GM19395 (cell line): ENCODE results near the gene PC.

Source experiments
- ATAC-seq: cut with Tn5 transposase; IDR thresholded peaks from one replicate; pipeline ENCODE4 v1.9.1; 2021; ENCODE audit warnings: mild to moderate bottlenecking, moderate library complexity; ENCODE audit not compliant: unreplicated experiment

PC gene

DNA sequence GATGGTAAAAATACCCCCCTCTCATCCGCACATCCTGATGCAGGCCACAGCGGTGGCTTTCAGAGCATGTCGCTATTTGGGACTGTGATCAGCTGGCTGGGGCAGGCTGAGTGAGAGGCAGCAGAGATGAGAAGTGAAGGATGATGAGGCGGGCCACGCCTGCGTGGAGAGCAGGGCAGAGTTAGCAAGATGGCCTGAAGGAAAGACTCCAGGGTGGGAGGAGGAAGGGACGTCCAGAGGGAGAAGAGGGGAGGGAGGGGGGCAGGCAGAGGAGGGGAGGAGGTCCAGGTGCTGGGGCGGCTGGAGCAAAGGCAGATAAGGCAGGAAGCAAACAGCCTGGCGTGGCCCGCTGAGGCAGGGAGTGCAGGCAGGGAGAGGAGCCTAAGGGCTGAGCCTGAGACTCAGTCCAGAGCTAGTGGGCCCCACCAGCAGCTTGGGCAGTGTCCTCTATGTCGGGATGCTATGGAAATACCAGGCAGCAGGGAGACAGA is 72.2 kb downstream of the PC start:
- ATAC-seq: no peak

DNA sequence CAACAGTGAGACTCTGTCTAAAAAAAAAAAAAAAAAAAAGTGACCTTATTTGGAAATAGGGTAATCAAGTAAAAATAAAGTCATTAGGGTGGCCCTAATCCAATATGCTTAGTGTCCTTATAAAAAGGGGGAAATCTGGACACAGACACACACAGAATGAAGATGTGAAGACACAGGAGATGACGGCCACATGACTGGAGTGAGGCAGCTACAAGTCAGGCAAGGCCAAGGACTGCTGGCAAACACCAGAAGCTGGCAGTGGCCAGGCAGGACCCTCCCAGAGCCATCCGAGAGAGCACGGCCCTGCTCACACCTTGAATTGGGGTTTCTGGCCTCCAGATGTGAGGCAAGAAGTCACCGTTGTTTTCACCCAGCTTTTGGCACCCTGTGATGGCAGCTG is 72.7 kb downstream of the PC start:
- ATAC-seq: no peak

DNA sequence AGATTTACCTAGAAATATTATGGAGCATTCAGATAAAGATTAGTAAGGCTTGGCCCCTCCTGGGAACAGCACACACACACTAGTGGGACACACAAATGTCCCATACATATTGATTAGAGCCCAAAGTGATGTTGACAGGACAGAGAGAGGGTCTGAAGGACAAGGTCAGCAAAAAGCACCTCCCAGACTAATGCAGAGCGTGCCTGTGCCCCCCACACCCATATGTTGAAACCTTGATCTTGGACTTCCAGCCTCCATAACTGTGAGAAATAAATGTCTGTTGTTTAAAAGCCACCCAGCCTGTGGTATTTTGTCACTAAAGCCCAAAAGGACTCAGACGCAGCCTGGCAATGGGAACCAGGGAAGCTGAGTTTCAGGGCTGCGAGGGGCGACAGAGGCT is 73.7 kb downstream of the PC start:
- ATAC-seq: no peak

DNA sequence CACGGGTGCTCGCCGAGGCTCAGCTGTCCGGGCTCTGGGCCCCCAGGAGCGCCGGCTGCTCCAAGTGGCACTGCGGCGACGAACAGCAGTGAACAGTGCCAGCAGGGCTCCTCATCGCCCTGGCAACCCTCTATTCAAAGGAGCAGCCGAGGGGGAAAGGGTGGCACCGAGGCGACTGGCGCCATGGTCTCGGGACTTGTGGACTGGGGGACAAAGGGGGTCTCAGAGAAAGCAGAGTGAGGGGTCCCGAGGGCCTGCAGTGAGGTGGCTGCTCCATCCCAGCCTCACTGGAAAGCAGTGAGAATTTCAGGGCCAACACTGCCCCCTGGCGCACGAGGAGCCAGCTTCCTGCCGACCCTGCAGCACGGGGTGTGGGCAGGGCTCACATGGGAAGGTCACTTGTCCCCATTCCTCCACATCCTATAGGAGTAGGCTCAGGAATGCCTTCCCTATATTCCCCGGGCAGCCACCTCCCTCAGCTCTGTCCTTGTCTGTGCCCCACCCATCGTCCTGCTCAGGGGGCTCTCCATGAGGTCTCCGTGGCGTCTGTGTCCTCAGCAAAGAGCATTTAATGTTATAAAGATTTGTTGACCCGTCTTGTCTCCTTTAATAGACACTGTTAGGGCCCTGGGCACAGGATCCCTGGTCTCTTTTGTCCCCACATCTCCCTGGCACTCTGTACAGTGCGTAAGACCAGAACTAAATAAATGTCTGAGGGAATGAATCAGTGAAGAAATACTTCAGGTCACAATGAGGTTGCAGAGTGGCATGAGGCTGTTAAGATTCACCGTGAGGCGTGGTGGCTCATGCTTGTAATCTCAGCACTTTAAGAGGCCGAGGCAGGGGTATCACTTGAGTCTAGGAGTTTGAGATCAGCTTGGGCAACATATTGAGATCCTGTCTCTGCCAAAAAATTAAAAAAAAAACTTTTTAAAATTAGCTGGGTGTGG is 74.9 kb downstream of the PC start:
- no peak for ATAC-seq

DNA sequence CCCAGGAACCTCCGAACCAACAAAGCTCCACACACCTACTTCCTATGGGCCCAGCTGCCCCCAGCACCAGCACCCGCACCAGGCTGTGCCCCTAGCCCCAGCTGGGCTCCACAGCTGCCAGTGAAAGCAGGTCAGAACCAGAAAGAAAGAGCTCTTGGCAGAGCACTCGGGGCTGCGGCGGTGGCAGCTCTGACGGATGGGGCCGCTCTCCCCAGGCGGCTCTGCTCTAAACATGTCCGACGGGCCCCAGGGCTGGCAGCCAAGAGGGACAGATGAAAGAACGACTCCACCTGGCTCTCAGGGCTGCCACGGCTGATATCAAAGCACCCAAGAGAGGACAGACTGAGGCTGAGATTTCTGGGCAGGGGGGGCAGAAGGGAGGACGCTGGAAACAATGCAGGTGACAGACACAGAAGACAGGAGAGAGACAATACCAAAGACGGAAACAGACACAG is 75.6 kb downstream of the PC start:
- no peak for ATAC-seq

DNA sequence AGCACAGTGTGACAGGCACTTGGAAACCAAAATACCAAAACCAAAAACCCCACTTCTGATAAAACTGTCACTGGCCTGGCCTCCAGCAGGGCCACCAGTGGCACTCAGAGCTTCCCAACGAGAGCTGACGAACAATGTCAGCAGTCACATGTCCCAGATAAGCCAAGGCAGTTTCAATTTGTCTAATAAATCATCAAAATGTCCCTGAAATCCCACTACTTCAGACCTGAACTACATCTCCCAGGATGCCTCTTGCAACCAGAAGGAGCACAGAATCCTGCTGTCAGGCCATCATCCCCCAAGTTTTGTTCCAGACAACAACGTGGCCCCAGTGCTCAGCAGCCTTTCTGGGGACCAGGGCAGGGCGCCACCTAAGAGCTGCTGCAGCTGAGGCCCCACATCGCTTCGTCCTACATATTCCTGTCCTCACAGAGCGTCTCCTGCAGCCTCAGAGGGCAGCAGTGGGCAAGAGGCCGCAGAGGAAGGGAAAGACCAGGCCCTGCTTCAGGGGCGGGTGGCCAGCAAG is 76.2 kb downstream of the PC start:
- no peak for ATAC-seq

DNA sequence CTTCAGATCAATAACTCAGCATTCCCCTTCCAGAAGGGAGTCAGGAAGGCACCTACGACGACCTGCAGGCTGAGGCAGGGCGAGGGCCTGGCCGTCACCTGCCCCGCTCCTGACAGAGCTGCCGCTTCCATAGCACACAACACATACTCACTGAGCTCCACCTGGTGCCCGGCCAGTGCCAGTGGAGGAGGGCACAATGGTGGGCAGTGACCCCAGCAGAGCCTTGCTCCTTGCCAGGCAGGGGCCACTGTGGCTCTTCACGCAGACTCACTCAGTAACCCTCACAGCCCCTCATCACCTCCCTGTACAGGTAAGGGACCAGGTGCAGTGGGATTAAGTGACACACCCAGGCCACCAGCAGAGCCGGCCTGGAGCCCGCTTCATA is 76.7 kb downstream of the PC start:
- no peak for ATAC-seq

DNA sequence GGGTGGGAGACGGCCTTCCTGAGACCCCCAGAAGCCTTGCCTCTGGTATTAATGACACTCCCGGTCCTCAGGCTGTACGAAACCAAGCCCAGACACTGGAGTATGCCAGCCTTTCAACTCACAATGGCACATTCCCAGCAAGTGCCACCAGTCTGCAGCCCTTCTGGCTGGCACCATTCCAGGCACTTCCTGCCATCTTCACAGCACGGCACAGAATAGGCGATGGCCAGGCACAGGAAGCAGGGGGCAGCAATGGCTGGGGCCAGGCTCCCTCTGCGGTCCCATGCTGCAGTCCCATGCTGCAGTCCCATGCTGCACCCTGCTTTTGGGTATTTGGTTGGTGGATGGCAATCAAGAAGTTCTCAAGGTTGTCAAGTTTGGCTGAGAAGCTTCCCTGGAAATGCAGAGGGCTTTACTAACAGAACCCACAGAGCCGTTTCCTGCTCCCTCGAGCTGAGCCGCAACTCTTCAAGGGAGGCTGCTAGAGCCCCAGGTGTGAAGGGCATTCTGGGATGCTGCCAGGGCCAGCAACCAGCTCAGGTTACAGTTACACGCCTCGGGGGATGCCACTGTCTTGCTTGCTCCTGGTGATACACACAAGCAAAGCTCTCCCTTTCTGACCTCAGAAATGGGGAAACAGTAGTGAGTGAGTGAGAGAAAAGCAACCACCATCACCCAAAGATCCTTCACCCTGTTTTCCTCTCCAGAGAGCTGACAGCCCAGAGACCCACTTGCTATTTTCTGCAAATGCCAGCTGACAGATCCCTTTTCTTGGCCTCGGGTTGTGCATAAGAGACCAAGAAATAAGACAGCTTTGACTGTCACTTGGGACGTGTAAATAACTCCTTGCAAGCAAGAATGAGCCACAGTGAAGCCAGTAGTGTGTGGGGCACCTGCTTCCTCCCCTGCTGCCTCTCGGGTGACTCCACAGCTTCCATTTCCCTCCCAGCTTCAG is 77.4 kb downstream of the PC start:
- ATAC-seq: no peak

DNA sequence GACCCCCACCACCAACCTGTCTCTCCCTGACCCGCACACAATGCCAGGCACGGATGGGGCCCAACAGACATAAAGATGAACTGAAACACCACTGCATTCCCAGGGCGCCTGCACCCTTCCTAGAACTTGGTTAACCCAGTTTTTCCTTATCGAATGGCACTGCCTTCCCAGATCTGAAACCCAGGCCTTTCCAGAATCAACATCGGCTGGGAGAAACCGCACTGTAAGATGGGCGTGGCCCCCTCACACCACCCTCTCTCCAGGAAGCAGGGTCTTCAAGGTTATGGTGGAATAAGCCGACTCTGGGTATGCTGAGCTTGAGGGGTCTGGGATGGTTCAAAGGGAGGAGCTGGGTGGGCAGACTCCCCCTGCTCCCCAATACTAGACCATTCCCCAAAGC is 78.2 kb downstream of the PC start:
- ATAC-seq: no peak

DNA sequence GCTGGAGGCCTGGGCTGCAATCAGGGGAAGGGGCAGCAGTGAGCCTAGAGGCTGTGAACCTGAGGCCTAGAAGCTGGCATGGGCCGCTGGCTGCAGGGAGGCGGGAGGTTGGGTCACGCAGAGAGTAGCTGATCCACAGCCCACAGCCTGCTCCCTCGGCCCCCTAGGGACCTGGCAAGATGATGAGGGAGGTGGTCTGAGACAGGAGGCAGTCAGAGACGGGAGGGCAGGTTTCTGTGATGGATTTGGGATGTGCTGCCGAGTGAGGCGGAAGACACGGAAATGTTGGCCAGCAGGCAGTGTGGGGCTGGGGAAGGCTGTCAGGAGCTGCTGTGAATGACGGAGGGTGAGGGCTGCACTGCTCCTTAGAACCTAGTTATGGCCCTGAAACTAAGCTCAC is 78.6 kb downstream of the PC start:
- no peak for ATAC-seq

DNA sequence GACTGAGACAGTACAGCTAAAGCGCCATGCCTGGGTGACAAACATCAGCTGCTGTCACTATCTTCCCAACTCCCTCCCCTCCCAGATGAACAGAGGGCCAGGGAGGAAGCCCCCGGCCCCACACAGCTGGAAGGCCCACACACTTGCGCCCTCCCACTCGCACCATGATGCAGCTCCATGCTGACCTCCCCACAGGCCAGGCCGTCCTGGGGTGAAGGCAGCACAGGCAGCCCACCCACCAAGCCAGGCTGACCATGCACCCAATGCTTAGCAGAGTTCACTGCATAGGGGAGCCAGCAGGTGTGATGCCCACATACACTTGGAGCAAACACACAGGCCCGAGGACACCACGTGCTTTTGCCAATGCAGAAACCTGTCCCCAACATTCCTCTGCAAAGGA is 79.2 kb downstream of the PC start:
- ATAC-seq: no peak

DNA sequence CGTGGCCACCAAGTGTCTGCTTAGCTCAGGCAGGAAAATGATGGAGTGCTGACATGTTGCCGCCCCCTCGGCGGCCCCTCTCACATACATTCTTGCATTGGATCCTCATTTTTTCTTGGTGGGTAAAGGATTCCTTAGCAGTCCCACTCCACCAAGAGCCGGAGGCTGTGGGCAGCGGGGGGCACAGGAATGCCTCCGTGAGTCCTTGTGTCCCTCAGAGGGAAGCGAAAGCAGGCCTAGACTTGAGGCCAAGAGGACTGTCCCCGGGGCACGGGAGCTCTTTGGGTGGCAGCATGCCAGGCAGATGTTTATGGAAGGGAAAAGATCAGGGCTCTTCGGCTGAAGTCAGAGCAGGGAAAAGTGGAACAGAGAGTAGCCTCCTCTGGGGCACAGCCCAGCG is 79.7 kb downstream of the PC start:
- no peak for ATAC-seq

DNA sequence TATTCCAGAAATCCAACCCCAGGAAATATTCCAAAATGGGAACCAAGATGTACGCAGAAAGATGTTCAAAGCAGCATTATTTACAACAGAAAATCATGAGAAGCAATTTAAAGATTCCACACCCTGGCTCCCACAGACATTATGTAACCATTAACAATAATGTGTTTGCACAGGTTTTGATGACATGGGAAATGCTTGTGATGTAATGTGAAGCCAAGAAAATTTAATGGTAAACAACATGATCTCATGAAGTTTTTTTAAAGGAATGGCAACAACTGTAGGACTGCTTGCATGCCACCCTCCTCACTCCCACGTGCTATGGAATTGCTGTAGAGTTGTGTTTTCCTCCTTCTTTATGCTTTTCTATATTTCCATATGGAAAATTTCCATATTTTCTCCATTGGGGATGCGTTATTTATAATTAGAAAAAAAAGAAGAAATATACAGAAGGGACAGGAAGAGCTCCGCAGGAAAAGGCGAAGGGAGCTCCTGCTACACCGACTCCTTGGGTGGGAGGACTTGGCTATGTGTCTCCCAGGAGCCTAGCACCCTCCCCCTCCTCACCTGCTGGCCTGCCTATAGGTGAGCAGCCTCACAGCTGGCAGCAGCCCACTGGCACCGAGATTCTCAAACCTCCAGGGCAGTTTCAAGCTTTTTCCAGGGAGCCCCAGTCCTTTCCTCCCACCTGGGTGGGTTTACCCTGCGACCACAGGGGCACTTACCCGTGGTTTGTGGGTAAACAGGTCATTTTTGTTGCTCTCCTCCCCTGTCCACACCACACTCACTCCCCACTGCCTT is 80.4 kb downstream of the PC start:
- no peak for ATAC-seq

DNA sequence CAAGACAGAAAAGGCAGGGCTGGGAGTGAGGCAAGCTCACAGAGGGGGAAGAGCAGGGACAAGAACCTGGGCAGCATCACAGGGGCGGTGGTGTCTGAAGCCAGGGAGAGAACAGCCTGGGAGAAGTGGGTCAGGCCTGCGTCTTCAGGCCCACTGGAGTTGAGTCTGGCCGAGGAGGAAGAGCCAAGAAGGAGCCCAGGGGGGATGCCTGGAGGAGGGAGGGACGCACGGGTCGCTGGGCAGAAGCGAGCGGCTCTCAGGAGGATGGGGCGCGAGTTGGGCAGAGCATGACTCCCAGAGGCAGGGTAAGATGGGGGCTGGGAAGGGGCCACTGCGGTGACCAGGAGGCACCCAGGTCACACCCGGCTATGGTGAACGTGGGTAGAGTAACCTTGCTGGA is 82.8 kb downstream of the PC start:
- ATAC-seq: no peak

DNA sequence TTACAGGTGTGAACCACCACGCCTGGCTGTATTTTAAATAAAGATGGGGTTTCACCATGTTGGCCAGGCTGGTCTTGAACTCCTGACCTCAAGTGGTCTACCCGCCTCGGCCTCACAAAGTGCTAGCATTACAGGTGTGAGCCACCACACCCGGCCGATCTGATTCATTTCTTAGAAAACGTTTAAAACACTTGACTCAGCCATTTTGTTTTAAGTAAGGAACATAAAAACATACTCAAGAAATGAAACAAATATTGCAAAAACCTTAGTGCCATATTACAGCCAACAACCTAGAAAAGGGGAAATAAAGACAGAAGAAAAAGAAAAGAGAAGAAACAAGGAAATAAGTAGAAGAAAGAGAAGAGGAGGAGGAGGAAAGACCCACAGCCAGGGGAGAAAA is 84.0 kb downstream of the PC start:
- no peak for ATAC-seq

DNA sequence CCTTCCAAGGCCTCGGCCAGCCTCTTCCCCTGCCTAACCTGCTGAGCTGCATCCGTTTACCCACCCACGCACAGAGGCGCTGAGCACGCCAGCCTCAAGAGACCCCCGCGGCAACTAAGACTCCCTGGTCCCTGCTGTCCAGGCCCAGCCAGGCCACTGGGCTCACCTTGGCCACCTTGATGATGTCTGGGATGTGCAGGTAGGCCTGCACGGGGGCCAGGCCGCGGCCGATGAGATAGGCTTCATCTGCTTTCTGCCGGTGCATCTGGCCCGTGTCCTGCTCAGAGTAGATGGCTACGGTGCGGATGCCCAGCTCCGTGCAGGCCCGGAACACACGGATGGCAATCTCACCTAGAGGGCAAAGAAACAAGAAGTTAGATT is 86.7 kb downstream of the PC start:
- no peak for ATAC-seq

DNA sequence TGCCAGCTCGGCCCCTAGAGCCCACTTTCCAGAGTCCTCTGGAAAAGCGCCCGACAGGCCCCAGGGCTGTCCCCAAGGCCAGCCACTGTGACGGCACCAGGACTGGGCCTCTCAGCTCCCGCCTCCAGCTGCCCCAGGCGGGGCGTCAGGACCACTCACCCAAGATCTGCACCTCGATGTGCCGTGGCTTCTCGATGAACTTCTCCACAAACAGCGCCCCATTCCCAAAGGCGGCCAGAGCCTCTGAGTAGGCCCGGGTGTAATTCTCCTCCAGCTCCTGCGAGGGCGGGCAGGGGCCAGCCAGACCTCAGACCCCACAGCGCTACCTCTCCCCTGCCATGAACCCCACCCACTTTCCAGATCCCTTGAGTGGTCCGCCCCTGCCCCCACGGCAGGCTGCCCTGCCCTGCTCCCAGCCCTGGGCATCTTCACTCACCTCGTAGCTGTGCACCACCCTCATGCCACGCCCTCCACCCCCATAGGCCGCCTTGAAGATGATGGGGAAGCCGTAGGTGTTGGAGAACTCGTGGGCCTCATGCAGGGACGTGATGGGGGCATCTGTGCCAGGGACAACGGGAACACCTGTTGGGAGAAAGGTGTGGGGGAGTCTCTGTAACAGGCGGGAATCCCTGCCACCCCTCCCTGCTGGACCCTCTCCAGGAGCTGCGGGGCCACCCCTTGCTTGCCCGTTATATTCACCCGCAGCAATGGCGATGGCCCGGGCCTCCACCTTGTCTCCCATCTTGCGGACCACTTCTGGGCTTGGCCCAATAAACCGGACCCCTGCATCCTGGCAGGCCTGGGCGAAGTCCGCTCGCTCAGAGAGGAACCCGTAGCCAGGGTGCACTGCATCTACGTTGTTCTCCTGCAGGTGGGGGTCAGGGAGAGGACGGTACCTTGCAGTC is 87.3 kb downstream of the PC start:
- ATAC-seq: no peak

DNA sequence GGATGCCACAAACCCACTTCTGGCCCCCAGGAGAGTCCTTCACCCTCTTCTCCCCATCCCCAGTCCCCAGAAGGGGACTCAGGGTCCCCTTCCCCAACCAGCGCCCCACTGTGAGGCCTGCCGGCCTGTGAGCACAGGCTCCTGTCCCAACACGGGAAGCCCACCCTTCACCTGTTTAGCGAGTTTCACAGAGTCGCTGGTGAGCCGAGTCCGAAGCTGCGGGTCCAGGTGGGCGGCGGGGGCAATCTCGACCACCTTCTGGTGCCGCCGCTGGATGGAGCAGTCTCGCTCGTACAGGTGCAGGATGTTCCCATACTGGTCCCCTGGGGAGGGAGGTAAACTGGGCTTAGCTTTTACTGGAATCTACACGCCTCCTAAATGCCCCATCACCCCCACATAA is 88.1 kb downstream of the PC start:
- no peak for ATAC-seq

DNA sequence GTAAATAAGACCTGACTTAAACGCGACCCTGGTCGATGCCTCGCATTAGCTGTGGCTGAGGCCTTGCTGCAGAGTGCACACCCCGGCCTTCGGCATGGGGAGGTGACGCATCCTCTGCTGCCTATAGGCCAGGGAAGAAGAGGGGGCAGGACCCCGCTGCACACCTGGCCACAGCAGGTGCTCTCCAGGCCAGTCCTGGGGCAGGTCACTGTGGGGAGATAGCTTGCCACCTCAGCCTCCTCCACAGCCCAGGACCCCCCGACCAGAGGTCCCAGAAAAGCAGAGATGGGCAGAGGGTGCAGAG is 88.7 kb downstream of the PC start:
- no peak for ATAC-seq
